ENCODE results near the gene LDLRAD3.

Gene LDLRAD3

DNA sequence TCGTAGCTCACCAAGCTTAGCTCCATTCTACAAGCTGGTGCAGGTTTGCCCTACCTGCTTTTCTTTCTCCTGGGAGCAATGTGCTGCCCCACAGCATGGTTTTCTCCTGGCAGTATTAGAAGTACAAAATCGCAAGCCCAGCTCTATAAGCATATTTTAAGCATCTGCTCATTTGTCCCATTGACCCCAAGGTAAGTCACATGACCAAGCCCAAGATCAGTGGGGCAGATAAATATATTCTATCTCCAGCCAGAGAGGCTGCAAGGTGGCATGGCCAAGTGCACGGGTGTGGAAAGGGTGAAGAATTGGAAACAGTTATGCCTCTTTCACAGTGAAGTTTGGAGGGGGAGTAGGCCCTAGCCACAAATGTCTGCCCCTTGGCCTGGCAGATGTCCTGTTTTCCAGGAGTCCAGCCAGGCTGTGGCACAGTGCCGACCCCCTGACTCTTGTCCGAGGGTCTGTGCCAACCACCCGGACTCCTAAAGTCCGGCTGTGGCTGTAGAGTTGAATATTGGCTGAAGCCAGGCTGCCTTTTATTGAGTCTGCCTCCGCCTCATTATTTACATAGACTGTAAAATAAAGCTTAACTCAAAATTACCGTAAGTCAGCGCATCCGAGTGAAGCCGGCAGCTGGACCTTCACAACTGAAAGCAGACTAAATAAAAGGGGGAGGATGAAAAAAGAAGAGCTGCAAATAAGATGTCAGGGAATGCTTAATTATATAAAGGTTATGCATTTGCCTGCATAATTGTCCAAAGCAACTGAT is 179.7 kb downstream of the LDLRAD3 start:
- TF ChIP-seq, protein P1, sequence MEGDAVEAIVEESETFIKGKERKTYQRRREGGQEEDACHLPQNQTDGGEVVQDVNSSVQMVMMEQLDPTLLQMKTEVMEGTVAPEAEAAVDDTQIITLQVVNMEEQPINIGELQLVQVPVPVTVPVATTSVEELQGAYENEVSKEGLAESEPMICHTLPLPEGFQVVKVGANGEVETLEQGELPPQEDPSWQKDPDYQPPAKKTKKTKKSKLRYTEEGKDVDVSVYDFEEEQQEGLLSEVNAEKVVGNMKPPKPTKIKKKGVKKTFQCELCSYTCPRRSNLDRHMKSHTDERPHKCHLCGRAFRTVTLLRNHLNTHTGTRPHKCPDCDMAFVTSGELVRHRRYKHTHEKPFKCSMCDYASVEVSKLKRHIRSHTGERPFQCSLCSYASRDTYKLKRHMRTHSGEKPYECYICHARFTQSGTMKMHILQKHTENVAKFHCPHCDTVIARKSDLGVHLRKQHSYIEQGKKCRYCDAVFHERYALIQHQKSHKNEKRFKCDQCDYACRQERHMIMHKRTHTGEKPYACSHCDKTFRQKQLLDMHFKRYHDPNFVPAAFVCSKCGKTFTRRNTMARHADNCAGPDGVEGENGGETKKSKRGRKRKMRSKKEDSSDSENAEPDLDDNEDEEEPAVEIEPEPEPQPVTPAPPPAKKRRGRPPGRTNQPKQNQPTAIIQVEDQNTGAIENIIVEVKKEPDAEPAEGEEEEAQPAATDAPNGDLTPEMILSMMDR (IDR thresholded peaks at IDR 0.05) = no peak
- DNase-seq (ENCODE audit: low spot score) = no peak
- peak overlapping the region; percentile 26 for H3K4me3 ChIP-seq
- peak overlapping the region in 1 of 2 donors; percentile 24 for H3K27ac ChIP-seq

GRCh38 chr11:36126678-36127077 is 182.8 kb downstream of the LDLRAD3 start:
- no peak overlapping the region for H3K4me3 ChIP-seq
- TF ChIP-seq, protein P1 (IDR thresholded peaks at IDR 0.05) = no peak
- no peak overlapping the region for H3K27ac ChIP-seq
- DNase-seq (ENCODE audit: low spot score) = no peak

GRCh38 chr11:36127550-36127949 is 183.7 kb downstream of the LDLRAD3 start:
- TF ChIP-seq, protein P1 (IDR thresholded peaks at IDR 0.05) = no peak
- no peak overlapping the region for H3K27ac ChIP-seq
- no peak overlapping the region for H3K4me3 ChIP-seq
- no peak for DNase-seq (ENCODE audit: low spot score)

DNA sequence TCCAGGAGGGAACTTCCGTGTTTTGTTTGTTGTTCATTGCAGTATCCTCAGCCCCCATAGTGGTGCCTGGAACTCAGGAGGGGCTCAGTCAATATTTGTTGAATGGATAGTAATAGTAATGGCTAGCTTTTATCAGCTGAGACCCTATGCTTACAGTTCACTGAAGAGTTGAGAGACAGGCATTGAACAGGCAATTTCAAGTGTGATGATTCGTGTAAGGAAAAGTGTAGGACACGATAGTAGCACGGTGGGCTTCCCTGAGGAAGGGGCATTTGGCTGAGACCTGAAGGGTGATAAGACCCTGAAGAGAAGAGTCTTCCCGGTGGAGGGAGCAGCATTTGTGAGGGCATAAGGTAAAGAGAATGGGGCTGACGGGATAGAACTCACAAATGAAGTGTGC is 186.1 kb downstream of the LDLRAD3 start:
- DNase-seq (ENCODE audit: low spot score) = no peak
- no peak overlapping the region for H3K4me3 ChIP-seq
- TF ChIP-seq, protein P1 (IDR thresholded peaks at IDR 0.05) = no peak
- no peak overlapping the region for H3K27ac ChIP-seq

- DNase-seq (ENCODE audit: low spot score) = no peak
- Histone ChIP-seq H3K4me3 (no peak overlapping the region), H3K27ac (no peak overlapping the region)
- TF ChIP-seq, protein P1 (IDR thresholded peaks at IDR 0.05) = no peak
Measured at GRCh38 chr11:36130401-36130800, 186.5 kb downstream of the LDLRAD3 start.

- peak overlapping the region in 1 of 2 donors; percentile 20 for H3K27ac ChIP-seq
- H3K4me3 ChIP-seq = no peak overlapping the region
- TF ChIP-seq, protein P1 (IDR thresholded peaks at IDR 0.05) = peak; percentile 35
- DNase-seq (ENCODE audit: low spot score) = no peak
Measured at GRCh38 chr11:36131721-36132397, 188.0 kb downstream of the LDLRAD3 start.

DNA sequence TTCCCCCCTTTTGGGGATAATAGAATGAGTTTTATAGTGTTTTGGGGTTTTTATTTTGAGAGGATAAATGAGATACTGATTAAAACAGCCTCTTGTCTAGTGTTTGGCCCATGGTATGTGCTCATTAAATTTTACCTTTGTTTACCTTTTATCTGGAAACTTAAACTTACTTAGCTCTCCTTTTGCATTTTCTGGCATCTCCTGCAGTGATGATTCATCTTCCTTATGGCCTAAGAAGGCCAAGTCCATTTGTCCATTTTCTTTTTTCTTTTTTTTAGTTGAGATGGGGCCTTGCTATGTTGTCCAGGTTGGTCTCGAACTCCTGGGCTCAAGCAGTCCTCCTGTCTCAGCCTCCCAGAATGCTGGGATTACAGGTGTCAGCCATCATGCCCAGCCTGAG is 189.1 kb downstream of the LDLRAD3 start:
- H3K27ac ChIP-seq = no peak overlapping the region
- H3K4me3 ChIP-seq = no peak overlapping the region
- TF ChIP-seq, protein P1 (IDR thresholded peaks at IDR 0.05) = no peak
- DNase-seq (ENCODE audit: low spot score) = no peak
